Pancreas (tissue), 10 donors: ENCODE data around the gene CD28. TPM values are rescaled to one million over a fixed set of nuclear protein-coding genes. Genes with fewer than 3 reads are reported as not detected.

ENCODE experiments used
- ATAC-seq, 4 donors: fragments of 200-7000 bp; cut with Tn5 transposase; one replicate each; pipeline versions ENCODE4 v1.8.0 to v1.9.1; 2020; ENCODE audit warnings: mild to moderate bottlenecking in 4 of 4, moderate library complexity in 4 of 4
- DNase-seq, 6 donors: peaks; one replicate each; pipeline ENCODE4 v3.0.0-alpha.2; 2020
- FAIRE-seq: peaks from 2 replicates; lab custom pipeline; 2012; peaks lifted over from hg19 to GRCh38; lab: Jason Lieb, UNC
- H3K27ac ChIP-seq, 4 donors: fragments of 200-600 bp; sonication (generic); 1 replicate in 3 of 4; 2 replicates in 1 of 4; pipeline versions ENCODE4 v1.5.0 to v1.8.0; 2020
- H3K27me3 ChIP-seq, 4 donors: fragments of 200-600 bp; one replicate each; pipeline ENCODE4 v1.8.0; 2021
- H3K36me3 ChIP-seq, 3 donors: fragments of 200-600 bp; sonication (generic) in 1 of 3; one replicate each; pipeline versions ENCODE4 v1.5.0 to v1.8.0; 2020 to 2021
- H3K4me1 ChIP-seq, 3 donors: fragments of 200-600 bp; one replicate each; pipeline ENCODE4 v1.8.0; 2021
- H3K4me3 ChIP-seq, 4 donors: fragments of 200-600 bp; sonication (generic) in 2 of 4; one replicate each; pipeline versions ENCODE4 v1.5.0 to v1.8.0; 2020 to 2021
- H3K9me3 ChIP-seq, 4 donors: fragments of 200-600 bp; one replicate each; pipeline ENCODE4 v1.8.0; 2021
- whole genome bisulfite sequencing, 2 donors: extraction: QIAGEN DNeasy Blood & Tissue Kit; methylation state at CpG; one replicate each; pipeline ENCODE4 v1.1.7; 2013; 5-methylcytosine and 5-hydroxymethylcytosine counted together
- intact Hi-C, 3 donors: fragments of 100-400 bp; cut with DNase I; formaldehyde crosslinking; loops; one replicate each; pipeline versions ENCODE4 v1.11.1 to v1.14.2; 2022
- polyA plus RNA-seq, 2 donors: library from polyadenylated mRNA; stranded (reverse); fragments of 200-250 nt; gene quantifications; one replicate each; pipeline ENCODE4 v1.2.3, GENCODE V29; 2013
- total RNA-seq, 6 donors: library from RNA; stranded (reverse); fragmentation: NEBNext Ultra II Directional in 4 of 6; extraction: Animal tissue kit (Norgen Biotek cat#: 25700) in 4 of 6; gene quantifications; one replicate each; pipeline versions ENCODE4 v1.2.1 to v1.2.4, GENCODE V29; 2021 to 2023
- TF ChIP-seq, protein P1 (sequence below), 4 donors: fragments of 200-600 bp; sonication (generic) in 3 of 4; IDR thresholded peaks; one replicate each; pipeline versions ENCODE4 v1.5.0 to v1.8.0; 2021; ENCODE audit warnings: antibody characterized with exemption in 4 of 4
- donor health status: healthy with polysubstance abuse.
- donor health status: DM: no; HTN: no; CAD: no; lungs with moderate emphysema.
- donor health status: DM: no; HTN: no; CAD: no.
- donor health status: control.
- donor health status: control.
- donor health status: Bipolar disorder and iron deficiency.
- donor health status: DM: yes; HTN: yes; CAD: no.
- donor health status: DM: no; HTN: no; CAD: no.
- donor health status: DM: no; HTN: no; CAD: no.
- donor health status: DM: yes; HTN: yes; CAD: no.

CD28 gene
- total and polyA plus RNA-seq, 8 donors = 0.08 to 0.63 (median 0.28) TPM; not detected in 1

DNA sequence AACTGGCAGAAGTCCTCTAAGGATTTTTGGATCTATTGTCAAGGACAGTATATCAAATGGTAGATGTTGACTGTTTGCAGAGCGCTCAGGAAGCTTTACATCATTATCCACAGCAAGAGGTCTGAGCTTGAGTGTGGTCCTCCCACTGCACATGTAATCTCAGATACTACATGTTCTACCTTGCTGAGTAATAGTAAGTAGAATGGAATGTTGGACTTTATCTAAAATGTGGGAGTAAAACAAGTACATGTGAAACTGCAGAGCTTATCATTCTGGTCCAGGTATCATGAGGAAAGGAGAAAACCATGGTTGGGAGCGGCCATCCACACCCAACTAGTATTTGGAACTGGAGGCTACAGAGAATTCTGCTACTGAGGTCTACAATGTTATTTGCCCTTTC, 19.3 kb upstream of the CD28 start:
- 75 to 95% methylated on average over 2 of the region's 2 CpGs for whole genome bisulfite sequencing, 2 donors
- Histone ChIP-seq H3K36me3 (no peaks in the 10 kb centered on the region), H3K27ac (no peak overlapping the region), H3K27me3 (no peaks in the 10 kb centered on the region), H3K9me3 (no peaks in the 10 kb centered on the region), H3K4me3 (no peak overlapping the region), H3K4me1 (peaks cover 0 to 2% (median 0%) of the 10 kb centered on the region in 3 donors)
- DNase-seq = no peak
- no peak for FAIRE-seq
- intact Hi-C loops = no loop called here
- TF ChIP-seq, protein P1, sequence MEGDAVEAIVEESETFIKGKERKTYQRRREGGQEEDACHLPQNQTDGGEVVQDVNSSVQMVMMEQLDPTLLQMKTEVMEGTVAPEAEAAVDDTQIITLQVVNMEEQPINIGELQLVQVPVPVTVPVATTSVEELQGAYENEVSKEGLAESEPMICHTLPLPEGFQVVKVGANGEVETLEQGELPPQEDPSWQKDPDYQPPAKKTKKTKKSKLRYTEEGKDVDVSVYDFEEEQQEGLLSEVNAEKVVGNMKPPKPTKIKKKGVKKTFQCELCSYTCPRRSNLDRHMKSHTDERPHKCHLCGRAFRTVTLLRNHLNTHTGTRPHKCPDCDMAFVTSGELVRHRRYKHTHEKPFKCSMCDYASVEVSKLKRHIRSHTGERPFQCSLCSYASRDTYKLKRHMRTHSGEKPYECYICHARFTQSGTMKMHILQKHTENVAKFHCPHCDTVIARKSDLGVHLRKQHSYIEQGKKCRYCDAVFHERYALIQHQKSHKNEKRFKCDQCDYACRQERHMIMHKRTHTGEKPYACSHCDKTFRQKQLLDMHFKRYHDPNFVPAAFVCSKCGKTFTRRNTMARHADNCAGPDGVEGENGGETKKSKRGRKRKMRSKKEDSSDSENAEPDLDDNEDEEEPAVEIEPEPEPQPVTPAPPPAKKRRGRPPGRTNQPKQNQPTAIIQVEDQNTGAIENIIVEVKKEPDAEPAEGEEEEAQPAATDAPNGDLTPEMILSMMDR (IDR thresholded peaks at IDR 0.05) = no peak
- ATAC-seq = no peak

DNA sequence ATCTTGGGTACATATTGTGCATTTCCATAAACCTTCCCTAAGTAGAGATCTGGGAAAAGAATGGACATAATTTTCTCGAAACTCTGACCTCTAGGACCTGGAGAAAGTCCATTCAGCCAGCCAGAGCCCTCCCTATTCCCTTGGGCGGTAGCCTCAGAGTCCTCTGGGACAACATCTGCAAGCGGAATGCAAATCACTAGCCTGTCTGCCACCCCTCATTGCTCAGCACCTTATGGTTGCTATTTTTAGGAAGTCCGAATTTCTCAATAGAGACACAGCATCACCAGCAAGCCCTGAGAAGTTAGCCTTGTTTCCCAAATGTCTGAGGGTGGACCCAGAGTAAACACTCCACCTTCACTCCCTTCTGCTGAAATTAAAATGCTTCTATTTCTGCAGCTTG, 17.6 kb upstream of the CD28 start:
- Histone ChIP-seq H3K4me1 (no peaks in the 10 kb centered on the region), H3K4me3 (no peak overlapping the region), H3K36me3 (no peaks in the 10 kb centered on the region), H3K27ac (no peak overlapping the region), H3K9me3 (no peaks in the 10 kb centered on the region), H3K27me3 (no peaks in the 10 kb centered on the region)
- peak in 1 of 6 donors; percentile 21 for DNase-seq
- peak in 3 of 4 donors; percentile 11 to 28 (median 25) for ATAC-seq
- intact Hi-C loops = no loop called here
- WGBS, 2 donors = 73 to 86% methylated on average over 4 of the region's 4 CpGs
- TF ChIP-seq, protein P1 (IDR thresholded peaks at IDR 0.05) = no peak
- FAIRE-seq = no peak

DNA sequence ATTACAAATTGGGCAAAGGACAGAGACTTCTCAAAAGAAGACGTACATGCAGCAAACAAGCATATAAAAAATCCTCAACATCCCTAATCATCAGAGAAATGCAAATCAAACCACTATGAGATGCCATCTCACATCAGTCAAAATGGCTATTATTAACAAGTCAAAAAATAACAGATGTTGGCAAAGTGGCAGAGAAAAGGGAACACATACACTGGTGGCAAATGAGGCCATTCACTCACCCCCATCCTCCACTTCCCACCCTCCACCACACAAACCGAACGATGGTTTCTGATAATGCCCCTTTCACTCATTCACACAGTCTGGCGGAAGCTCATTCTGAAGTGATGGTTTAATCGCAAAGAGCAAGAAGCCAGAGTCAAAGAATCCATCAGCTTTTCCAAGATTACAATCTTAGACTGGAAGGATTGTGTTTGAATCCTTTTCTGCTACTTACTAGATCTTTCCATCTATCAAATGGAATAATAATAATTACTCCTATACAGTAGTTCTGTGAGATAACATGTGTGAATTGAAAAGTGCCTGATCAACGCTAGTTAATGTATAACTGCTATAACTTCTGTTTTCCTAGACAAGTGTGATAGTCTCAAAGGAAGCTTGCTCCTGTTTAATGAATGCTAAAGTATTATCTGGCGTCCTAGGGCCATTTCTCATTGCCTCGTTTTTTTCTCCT, 16.9 kb upstream of the CD28 start:
- no peak for FAIRE-seq
- Histone ChIP-seq H3K9me3 (no peaks in the 10 kb centered on the region), H3K4me3 (no peak overlapping the region), H3K4me1 (no peaks in the 10 kb centered on the region), H3K36me3 (no peaks in the 10 kb centered on the region), H3K27ac (no peak overlapping the region), H3K27me3 (no peaks in the 10 kb centered on the region)
- TF ChIP-seq, protein P1 (IDR thresholded peaks at IDR 0.05) = no peak
- no peak for ATAC-seq
- WGBS, 2 donors = 51 to 65% methylated on average over 8 of the region's 8 CpGs
- no peak for DNase-seq
- intact Hi-C loops = no loop called here

DNA sequence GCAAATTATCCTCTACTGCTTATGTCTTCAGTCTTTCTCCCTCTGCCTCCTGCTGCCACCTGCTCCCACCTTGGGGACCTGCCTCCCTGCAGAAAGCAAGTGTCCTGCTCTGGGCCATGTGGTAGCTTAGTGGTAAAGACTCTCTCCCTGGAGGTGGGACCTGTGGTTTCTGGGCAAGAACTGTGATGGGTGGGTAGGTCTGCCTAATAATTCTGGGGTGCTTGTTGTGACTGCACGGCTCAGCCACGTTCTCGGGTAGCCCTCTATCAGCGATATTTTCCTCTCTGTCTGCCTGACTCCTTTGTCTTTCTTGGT, 16.4 kb upstream of the CD28 start:
- FAIRE-seq = no peak
- WGBS, 2 donors = 93 to 96% methylated on average over 4 of the region's 4 CpGs
- TF ChIP-seq, protein P1 (IDR thresholded peaks at IDR 0.05) = no peak
- Histone ChIP-seq H3K4me3 (no peak overlapping the region), H3K36me3 (no peaks in the 10 kb centered on the region), H3K27ac (no peak overlapping the region), H3K9me3 (no peaks in the 10 kb centered on the region), H3K27me3 (no peaks in the 10 kb centered on the region), H3K4me1 (no peaks in the 10 kb centered on the region)
- no peak for ATAC-seq
- DNase-seq = no peak
- intact Hi-C loops = no loop called here

DNA sequence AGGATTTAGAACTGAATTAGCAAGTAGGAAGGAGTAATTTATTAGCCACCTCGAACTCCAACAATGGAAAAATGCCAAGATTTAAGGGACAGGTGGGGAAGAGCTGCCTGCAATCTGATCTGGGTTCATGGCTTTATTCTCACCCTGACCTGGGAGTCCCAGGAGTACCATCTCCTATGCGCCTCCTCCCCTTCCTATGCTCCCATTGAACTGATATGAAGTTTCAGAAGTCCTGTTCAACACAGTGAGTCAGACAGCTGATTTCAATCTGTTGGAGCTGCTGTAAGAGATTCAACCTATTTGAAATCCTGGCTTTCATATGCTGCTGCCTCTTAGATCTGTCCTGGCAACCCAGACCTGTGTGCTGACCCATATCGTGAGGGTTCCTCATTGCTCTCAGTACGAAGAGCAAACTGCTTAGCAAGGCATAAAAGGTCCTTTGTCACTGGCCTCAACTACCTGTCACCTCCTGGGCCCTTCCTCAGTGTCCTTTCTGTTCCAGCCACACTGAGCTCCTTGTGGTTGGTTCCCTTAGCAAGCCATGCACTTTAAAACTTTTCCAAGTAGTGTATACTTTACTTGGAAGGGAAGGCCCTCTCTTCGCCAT, 15.9 kb upstream of the CD28 start:
- Histone ChIP-seq H3K9me3 (no peaks in the 10 kb centered on the region), H3K4me3 (no peak overlapping the region), H3K36me3 (no peaks in the 10 kb centered on the region), H3K4me1 (no peaks in the 10 kb centered on the region), H3K27ac (no peak overlapping the region), H3K27me3 (no peaks in the 10 kb centered on the region)
- ATAC-seq (peak in 2 of 4 donors; percentile 34 to 40), DNase-seq (no peak), FAIRE-seq (no peak)
- TF ChIP-seq, protein P1 (IDR thresholded peaks at IDR 0.05) = no peak
- 68 to 82% methylated on average over 5 of the region's 5 CpGs for WGBS, 2 donors
- intact Hi-C loops = no loop called here
